Muscle of arm (tissue), 12 donors: ENCODE measurements around the gene ARHGEF16. TPM values are rescaled to one million over a fixed set of nuclear protein-coding genes. Genes with fewer than 3 reads are reported as not detected.

Experiments
- DNase-seq: peaks from one replicate; pipeline ENCODE4 v3.0.0-alpha.2; 2013
- polyA plus RNA-seq, 12 donors: library from polyadenylated mRNA; unstranded; fragments of 120-200 nt; gene quantifications; one replicate each; pipeline ENCODE4 v1.2.1, GENCODE V29; 2013; ENCODE audit not compliant: insufficient read length in 12 of 12

ARHGEF16 gene
- polyA plus RNA-seq, 12 donors, result 0.21 to 11.1 (median 0.59) TPM; not detected in 1

- DNase-seq, result no peak
Observed at GRCh38 chr1:3420218-3420951, 34.1 kb upstream of the ARHGEF16 start.

GRCh38 chr1:3422638-3423037 is 31.8 kb upstream of the ARHGEF16 start:
- DNase-seq, result no peak

- DNase-seq, result no peak
Observed at GRCh38 chr1:3423245-3423829, 31.1 kb upstream of the ARHGEF16 start.

- DNase-seq, result no peak
Observed at GRCh38 chr1:3423896-3424611, 30.4 kb upstream of the ARHGEF16 start.

- no peak for DNase-seq
Observed at GRCh38 chr1:3425486-3426215, 28.8 kb upstream of the ARHGEF16 start.

GRCh38 chr1:3426956-3427535 is 27.4 kb upstream of the ARHGEF16 start:
- DNase-seq, result no peak

GRCh38 chr1:3427711-3428704 is 26.5 kb upstream of the ARHGEF16 start:
- DNase-seq, result no peak

- DNase-seq, result no peak
Observed at GRCh38 chr1:3428899-3429298, 25.6 kb upstream of the ARHGEF16 start.

GRCh38 chr1:3429320-3429719 is 25.1 kb upstream of the ARHGEF16 start:
- DNase-seq, result no peak

- DNase-seq, result no peak
Observed at GRCh38 chr1:3429766-3430165, 24.7 kb upstream of the ARHGEF16 start.

- DNase-seq, result no peak
Observed at GRCh38 chr1:3430406-3430805, 24.1 kb upstream of the ARHGEF16 start.

- no peak for DNase-seq
Observed at GRCh38 chr1:3430820-3431219, 23.6 kb upstream of the ARHGEF16 start.

GRCh38 chr1:3431266-3431665 is 23.2 kb upstream of the ARHGEF16 start:
- DNase-seq, result no peak

GRCh38 chr1:3431686-3432085 is 22.8 kb upstream of the ARHGEF16 start:
- DNase-seq, result no peak

GRCh38 chr1:3432306-3432705 is 22.2 kb upstream of the ARHGEF16 start:
- no peak for DNase-seq

GRCh38 chr1:3433076-3433475 is 21.4 kb upstream of the ARHGEF16 start:
- DNase-seq, result no peak

- DNase-seq, result no peak
Observed at GRCh38 chr1:3433596-3434320, 20.7 kb upstream of the ARHGEF16 start.

GRCh38 chr1:3434406-3435110 is 19.9 kb upstream of the ARHGEF16 start:
- no peak for DNase-seq

GRCh38 chr1:3435666-3436065 is 18.8 kb upstream of the ARHGEF16 start:
- DNase-seq, result no peak
